ENCODE results near the gene KIRREL3. TPM values are rescaled to one million over a fixed set of nuclear protein-coding genes. Genes with fewer than 3 reads are reported as not detected.

KIRREL3 gene
- total and polyA plus RNA-seq, 2 of the 4 experiments (the other 2 are of a cell fraction): 10.9 to 15.9 TPM

- Histone ChIP-seq H3K4me1 (ENCODE audit: control insufficient read depth, insufficient read depth, low read length) (peaks cover 8% of the 10 kb centered on the region), H2AFZ (replicated peaks; ENCODE audit: low read length, poor library complexity) (no peak overlapping the region), H2AK9ac (replicated peaks; ENCODE audit: low read depth, low read length, poor library complexity) (no peak overlapping the region), H3K4me3 (ENCODE audit: insufficient read depth, low read depth, low read length) (no peak overlapping the region), H2BK120ac (ENCODE audit: low read depth, low read length) (no peak overlapping the region), H3K9me1 (ENCODE audit: insufficient read depth, low read length) (peaks cover 25% of the 10 kb centered on the region), H4K91ac (ENCODE audit: insufficient read depth, low read depth, low read length) (no peak overlapping the region), H4K20me1 (ENCODE audit: insufficient read depth, low read length) (peaks cover 7% of the 10 kb centered on the region; the same call in 1 of the 2 replicates), H3K18ac (ENCODE audit: low read depth, low read length) (no peak overlapping the region), H3K27ac (ENCODE audit: insufficient read depth, low read length) (no peak overlapping the region), H3K56ac (ENCODE audit: extremely low read depth, insufficient read depth, low read length) (no peak overlapping the region), H3K14ac (replicated peaks; ENCODE audit: low read depth, low read length) (no peak overlapping the region), H3K79me1 (ENCODE audit: low read depth in 1 of 2, low read length in 2 of 2) (peaks cover 16 to 46% of the 10 kb centered on the region in 2 experiments), H3K4ac (ENCODE audit: low read depth, low read length) (no peak overlapping the region; the same call in 1 of the 2 replicates), H3K4me2 (ENCODE audit: low read depth, low read length) (no peak overlapping the region), H2BK20ac (ENCODE audit: low read depth, low read length) (no peak overlapping the region), H3K9me3 (ENCODE audit: control insufficient read depth, insufficient read depth, low read length) (no peaks in the 10 kb centered on the region), H2BK15ac (ENCODE audit: low read depth, low read length) (no peak overlapping the region), H4K8ac (ENCODE audit: low read depth in 2 of 2, low read length in 2 of 2) (no peak overlapping the region), H2AK5ac (ENCODE audit: low read depth, low read length) (no peak overlapping the region), H3K23ac (ENCODE audit: low read depth, low read length) (no peak overlapping the region), H3K27me3 (ENCODE audit: control insufficient read depth, insufficient read depth, low read length) (no peaks in the 10 kb centered on the region), H4K5ac (ENCODE audit: low read depth, low read length) (no peak overlapping the region), H3K9ac (ENCODE audit: low read depth, low read length) (no peak overlapping the region), H3K36me3 (ENCODE audit: control insufficient read depth, insufficient read depth, low read length) (no peaks in the 10 kb centered on the region), H2BK5ac (ENCODE audit: low read depth, low read length, poor library complexity, severe bottlenecking) (no peak overlapping the region)
- ATAC-seq (ENCODE audit: low read depth): no peak
- BruUV-seq (replicated peaks): no TSS peak
- POLR2A ChIA-PET (ENCODE audit: unreplicated experiment): no interaction called here
- CTCF ChIA-PET: no interaction called here
- TF ChIP-seq CEBPB (IDR thresholded peaks at IDR 0.05; ENCODE audit: low read depth, low read length) (no peak), USF2 (IDR thresholded peaks at IDR 0.05; ENCODE audit: low read depth, low read length) (no peak), MAFK (IDR thresholded peaks at IDR 0.05; ENCODE audit: low read depth, low read length) (no peak)
- TF ChIP-seq, protein P1, sequence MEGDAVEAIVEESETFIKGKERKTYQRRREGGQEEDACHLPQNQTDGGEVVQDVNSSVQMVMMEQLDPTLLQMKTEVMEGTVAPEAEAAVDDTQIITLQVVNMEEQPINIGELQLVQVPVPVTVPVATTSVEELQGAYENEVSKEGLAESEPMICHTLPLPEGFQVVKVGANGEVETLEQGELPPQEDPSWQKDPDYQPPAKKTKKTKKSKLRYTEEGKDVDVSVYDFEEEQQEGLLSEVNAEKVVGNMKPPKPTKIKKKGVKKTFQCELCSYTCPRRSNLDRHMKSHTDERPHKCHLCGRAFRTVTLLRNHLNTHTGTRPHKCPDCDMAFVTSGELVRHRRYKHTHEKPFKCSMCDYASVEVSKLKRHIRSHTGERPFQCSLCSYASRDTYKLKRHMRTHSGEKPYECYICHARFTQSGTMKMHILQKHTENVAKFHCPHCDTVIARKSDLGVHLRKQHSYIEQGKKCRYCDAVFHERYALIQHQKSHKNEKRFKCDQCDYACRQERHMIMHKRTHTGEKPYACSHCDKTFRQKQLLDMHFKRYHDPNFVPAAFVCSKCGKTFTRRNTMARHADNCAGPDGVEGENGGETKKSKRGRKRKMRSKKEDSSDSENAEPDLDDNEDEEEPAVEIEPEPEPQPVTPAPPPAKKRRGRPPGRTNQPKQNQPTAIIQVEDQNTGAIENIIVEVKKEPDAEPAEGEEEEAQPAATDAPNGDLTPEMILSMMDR (conservative IDR thresholded peaks at IDR 0.05; ENCODE audit: low read depth, low read length): no peak
- in situ Hi-C loops (cut with MboI; ENCODE audit: low sequenced_read_pairs): no loop called here
- dilution Hi-C loops (cut with HindIII; ENCODE audit: low sequenced_read_pairs, unreplicated experiment): no loop called here
- no peak for DNase-seq
- intact Hi-C loops (cut with micrococcal nuclease): no loop called here
- 100% methylated on average over 1 of the region's 4 CpGs; no CpG with 5 or more reads in 1 of the 2 experiments for WGBS, 2 experiments (ENCODE audit: extremely low coverage in 2 of 2, insufficient read length in 1 of 2)
These were observed 79.7 kb downstream of the KIRREL3 start for GRCh38 chr11:126920833-126921232.

Data from IMR-90 (cell line).